GM19452 (cell line): ENCODE results near the gene NFX1.
A peak's percentile ranks its signal among the peaks of the same experiment; 100 is the strongest.

ENCODE experiments used
- ATAC-seq: cut with Tn5 transposase; IDR thresholded peaks from one replicate; pipeline ENCODE4 v1.9.1; 2021; ENCODE audit not compliant: unreplicated experiment

The NFX1 gene

DNA sequence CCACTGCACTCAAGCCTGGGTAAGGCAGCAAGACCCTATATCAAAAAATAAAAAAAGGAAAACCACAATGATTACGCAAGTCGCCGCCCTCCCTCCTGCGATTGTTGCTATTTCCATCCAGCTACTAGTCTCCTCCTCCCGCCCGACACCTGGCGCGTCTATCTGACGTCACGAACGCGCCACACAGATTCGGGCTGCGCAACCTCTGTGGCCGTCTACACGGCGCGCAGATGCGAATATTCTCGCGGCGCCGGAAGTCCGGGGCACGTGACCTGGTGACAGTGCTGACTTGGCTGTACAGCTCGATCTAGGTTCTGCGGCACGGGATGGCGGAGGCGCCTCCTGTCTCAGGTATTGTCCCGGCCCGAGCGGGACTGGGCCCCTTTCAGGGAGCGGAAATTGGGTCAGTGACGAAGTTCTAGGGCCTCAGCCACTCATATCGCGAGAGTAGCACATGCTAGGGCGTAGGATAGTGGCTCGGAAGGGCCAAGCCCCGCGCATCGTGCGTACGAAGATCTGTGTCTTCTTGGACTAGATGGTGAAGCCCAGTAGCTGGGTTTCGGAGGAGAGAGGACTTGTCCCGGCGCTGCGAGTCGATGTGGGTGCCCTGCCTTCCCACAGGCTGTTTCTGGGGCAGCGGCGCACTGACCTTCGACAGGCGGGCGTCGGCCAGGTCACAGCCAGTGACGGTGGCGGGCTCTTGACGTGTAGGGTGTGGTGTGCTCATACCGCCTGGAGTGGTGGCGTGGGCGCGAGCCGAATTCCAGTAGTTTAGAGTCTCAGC is at the start of gene NFX1:
TSS of gene NFX1 (plus strand) at position 270 of the 784 bp plus-strand sequence. CDS start at position 327, 57 bp downstream.
- peak; percentile 88 for ATAC-seq

GRCh38 chr9:33241298-33241697 is 49.0 kb upstream of the NFX1 start:
- no peak for ATAC-seq

DNA sequence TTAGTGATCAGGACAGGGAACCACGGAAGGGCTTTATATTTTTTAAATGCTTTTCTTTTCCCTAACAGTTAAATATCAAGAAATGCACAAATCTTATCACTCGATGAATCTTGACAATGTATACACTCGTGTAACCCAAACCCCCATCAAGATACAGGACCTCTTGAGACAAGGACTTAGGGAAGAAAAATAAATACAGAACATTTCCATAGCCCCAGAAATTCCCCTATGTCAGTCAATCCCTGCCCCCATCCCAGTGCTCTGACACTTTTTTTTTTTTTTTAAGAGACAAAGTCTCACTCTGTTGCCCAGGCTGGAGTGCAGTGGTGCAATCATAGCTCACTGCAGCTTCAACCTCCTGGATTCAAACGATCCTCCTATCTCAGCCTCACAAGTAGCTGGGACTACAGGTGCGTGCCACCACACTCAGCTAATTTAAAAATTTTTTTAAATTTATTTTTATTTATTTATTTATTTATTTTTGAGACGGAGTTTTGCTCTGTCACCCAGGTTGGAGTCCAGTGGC is 47.6 kb upstream of the NFX1 start:
- no peak for ATAC-seq

GRCh38 chr9:33244137-33244784 is 46.1 kb upstream of the NFX1 start:
- ATAC-seq: no peak

DNA sequence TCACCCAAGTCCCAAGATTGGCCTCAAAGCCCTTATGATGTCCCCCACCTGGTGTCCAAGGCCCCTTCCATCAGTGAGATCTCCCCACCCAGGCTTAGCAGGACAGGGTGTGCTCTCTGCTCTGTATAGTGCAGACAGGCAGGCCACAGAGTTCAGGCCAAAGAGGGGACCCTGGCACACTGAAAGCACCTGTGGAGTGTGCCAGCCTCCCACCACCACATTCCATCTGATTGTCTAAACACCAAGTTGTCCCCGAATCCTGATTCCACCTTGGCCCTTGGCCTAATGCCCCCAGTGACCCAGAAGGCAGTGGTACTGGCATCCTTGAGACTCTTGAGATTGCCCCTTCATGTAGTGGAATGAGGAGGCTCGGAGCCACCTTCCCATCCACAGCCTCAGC is 45.0 kb upstream of the NFX1 start:
- ATAC-seq: no peak

- no peak for ATAC-seq
Measured at GRCh38 chr9:33246269-33246860, 44.0 kb upstream of the NFX1 start.

DNA sequence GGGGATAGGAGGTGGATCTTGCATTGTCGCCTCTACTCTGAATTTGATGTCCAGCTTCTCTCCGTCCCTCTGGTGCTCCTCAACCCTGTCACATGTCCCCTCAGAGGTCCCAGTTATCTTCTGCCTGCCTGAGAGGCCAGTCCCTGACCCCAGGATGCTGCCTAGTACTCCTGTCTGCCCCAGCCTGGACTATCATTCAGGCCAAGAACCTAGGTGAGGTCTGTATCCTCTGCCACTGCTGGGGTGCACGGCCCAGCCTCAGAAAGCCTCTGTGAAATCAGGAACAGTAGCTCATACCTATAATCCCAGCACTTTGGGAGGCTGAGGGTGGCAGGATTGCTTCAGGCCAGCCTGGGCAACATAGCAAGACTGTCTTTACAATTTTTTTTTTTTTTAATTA is 41.7 kb upstream of the NFX1 start:
- ATAC-seq: no peak

DNA sequence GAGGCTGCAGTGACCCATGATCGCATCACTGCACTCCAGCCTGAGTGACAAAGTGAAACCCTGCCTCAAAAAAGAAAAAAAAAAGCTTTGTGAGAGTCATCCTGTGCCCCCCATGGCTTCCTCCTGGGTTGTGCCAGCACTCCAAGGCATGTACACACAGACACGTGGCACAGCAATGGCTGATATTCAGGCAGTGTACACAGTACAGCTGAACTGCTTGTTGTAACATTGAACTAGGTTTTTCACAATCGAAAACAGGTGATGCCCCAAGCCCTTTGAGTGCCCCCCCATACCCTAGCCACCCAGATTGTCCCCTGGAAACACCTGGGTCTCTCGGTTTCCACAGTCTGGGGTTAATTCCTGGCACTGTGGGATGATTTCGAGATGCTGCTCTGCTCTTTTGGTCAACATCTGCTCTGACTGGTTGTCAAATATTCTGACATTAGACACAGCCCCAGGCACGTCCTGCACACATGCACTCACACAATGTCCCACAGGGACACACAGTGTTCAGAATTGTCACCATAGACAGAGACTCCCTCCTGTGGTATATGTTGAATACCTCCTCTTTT is 41.1 kb upstream of the NFX1 start:
- ATAC-seq: peak; percentile 64

GRCh38 chr9:33249983-33250382 is 40.3 kb upstream of the NFX1 start:
- no peak for ATAC-seq

DNA sequence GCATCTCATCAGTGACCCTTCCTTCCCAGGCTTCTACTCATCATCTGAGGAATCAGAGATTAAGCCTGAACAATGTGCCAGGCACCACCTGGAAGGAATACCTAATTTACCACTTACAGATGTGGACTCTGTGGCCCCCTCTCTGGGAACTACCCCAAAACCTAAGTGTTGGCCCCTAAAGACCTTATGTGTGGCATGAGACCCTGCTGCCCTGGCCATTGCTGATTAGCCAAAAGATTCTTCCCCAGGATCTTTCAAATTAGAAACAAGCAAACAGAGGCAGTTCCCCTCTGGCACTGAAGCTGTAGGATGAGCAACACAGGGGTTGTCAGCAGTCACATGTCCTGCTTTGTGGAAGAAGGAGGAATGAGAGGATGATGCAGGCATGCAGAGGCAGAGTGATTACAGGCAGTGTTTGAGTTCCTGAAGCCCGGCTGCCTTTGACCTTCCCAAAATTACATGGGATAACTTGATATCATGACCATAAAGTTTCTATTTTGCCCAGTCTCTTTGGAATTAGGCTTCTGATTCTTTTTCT is 39.8 kb upstream of the NFX1 start:
- no peak for ATAC-seq

DNA sequence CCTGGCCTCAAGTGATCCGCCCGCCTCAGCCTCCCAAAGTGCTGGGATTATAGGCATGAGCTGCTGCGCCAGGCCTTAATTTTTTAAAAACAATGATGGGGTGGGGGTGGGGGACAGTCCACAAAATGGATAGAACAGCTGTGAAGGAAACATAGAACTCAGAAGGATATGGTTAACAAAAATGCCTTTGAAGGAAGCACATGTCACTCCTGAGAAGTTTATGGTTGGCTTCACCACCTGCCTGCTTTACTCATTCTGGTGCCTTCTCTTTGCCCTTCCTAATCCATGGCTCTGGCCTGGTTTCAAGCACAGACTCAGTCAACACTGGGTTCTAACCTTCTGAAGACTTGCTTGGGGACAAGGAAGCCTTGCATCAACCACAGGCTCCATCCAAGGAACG is 36.1 kb upstream of the NFX1 start:
- no peak for ATAC-seq

DNA sequence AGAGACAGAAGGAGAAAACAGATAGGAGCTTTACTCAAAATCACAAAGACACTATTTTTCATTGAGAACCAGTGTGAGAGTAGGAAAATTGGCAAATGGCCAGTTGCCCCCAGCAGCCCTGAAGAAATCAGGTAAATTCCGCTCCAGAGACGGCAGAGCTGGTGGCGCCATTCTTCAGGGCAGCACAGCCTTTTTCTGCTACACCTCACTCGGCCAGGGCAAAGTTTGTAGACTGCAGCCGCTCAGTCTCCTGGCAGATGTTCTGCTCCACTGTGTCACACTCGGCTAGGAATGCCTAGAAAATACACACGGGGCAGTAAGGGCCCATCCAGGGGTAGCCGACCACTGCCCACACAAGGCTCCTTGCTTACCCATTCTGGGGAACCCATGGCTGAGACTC is 35.3 kb upstream of the NFX1 start:
- ATAC-seq: no peak

DNA sequence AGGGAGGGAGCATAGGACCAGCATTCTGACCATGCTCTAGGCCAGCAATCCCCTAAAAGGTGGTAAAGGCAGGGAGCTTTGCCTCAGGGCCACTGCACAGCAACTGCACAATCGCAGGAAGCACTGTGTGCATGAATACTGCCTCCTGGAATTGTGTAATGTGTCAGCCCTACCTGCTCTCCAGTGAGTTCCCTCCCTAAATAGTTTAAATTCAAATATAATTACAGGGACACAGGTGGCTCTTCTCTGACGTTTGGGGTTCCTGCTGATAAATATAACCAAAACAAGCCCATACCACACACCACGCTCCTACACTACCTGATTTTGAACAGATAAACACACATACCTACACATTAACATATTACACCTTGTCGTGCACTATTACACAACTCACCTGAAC is 34.8 kb upstream of the NFX1 start:
- no peak for ATAC-seq

DNA sequence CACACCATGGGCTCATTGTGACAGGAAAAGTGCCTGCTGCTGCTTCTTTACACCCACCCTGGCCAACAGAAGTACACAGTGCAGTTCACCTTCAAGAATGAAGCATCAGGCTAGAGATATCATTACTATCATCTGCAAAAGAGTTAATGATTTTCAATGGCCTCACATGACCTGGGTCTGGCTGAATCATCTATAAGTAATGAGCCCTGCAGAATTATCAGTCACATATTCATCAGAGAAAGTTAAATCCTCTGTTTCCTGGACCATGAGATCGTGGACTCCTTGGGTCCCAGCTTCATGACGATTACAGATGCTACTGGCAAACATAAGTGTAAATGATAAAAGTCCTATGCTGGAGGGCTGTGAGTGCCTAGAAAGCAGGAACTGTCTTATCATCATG is 34.1 kb upstream of the NFX1 start:
- ATAC-seq: no peak

GRCh38 chr9:33257276-33257675 is 33.0 kb upstream of the NFX1 start:
- no peak for ATAC-seq

DNA sequence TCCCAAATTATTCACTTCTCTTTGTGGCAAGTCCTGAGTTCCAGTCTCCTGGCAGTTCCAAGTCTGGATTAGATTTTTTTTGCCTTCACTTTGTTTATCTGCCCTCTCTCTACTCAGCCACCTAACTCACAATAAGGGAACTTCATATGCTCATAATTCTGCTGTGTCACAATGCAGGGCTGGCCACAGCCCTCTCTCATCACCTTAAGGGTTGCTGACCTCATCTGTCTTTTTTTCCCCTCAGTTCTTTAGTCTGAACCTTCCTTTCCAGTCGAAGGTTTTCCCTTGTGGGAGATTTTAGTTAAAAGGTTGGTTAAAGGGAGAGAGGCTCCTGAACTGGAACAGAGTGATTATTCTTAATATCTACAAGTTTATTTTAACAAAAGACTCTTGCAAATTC is 29.9 kb upstream of the NFX1 start:
- ATAC-seq: no peak

- ATAC-seq: no peak
Measured at GRCh38 chr9:33263131-33264002, 26.9 kb upstream of the NFX1 start.

GRCh38 chr9:33264003-33264472 is 26.3 kb upstream of the NFX1 start:
- ATAC-seq: peak; percentile 19

DNA sequence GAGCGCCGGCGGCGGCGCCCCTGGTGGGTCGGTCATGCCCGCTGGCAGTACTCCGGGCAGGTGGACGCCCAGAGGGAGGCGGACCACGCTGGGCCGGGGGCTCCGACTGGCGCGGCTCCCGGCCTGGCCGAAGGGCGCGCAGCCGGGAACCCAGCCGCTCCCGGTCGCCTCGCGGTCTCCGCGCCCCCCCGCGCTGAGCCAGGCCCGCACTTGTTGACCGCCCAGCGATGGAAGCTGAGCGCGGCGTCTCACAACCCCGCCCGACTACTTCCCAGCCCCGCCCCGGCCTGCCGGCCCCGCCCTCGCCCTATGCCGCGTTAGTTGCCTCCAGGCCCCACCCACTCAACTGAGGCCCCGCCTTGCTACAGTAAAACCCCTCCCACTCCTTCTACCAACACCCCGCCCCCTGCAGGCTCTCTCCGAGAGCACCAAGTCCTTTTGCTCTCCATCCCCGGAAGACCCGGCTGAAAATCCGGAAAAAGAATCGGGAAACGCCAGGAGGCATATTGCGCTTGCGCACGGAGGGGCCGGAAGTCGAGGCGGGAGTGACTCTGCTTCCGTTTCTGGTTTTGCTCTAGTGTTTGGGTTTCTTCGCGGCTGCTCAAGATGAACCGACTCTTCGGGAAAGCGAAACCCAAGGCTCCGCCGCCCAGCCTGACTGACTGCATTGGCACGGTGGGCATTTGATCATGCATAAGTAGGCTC is 25.7 kb upstream of the NFX1 start, which contains the start of the genes BAG1 and CHMP5:
TSS of gene BAG1 (minus strand) at position 236 of the 705 bp plus-strand sequence.
TSS of gene CHMP5 (plus strand) at position 577 of the 705 bp plus-strand sequence. CDS start at position 607, 30 bp downstream.
- ATAC-seq: peak; percentile 86
